NCI-H82 treated with DMSO at 0.1 percent for 48 hours (cell line): Measurements from ENCODE around the gene MYL6.
A peak's percentile ranks its signal among the peaks of the same experiment; 100 is the strongest.
"Not testable (repeated sequence)": the region's sequence is repeated elsewhere in the genome, so short reads cannot be mapped to it uniquely, and the experiment has no call there.

Source experiments
- DNase-seq: peaks from one replicate; lab custom pipeline; 2025; ENCODE audit not compliant: unreplicated experiment; lab: John Stamatoyannopoulos, UW

The MYL6 gene

DNA sequence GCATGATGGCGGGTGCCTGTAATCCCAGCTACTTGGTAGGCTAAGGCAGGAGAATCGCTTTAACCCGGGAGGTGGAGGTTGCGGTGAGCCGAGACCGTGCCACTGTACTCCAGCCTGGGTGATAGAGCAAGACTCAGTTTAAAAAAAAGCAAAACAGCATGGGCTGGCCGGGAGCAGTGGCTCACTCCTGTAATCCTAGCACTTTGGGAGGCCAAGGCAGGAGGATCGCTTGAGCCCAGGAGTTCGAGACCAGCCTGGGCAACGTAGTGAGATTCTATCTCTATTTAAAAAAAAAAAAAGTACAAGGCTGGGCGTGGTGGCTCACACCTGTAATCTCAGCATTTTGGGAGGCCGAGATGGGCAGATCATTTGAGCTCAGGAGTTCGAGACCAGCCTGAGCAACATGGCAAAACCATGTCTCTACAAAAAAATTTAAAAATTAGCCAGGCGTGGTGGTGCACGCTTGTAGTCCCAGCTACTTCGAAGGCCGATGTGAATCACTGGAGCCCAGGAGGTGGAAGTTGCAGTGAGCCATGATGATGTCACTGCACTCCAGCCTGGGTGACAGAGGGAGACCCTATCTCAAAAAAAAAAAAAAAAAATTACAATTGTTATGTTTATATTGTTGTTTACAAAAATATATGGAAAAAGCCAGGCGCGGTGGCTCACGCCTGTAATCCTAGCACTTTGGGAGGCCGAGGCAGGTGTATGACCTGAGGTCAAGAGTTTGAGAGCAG lies 1.5 kb upstream of the MYL6 start:
- DNase-seq, result not testable (repeated sequence)

DNA sequence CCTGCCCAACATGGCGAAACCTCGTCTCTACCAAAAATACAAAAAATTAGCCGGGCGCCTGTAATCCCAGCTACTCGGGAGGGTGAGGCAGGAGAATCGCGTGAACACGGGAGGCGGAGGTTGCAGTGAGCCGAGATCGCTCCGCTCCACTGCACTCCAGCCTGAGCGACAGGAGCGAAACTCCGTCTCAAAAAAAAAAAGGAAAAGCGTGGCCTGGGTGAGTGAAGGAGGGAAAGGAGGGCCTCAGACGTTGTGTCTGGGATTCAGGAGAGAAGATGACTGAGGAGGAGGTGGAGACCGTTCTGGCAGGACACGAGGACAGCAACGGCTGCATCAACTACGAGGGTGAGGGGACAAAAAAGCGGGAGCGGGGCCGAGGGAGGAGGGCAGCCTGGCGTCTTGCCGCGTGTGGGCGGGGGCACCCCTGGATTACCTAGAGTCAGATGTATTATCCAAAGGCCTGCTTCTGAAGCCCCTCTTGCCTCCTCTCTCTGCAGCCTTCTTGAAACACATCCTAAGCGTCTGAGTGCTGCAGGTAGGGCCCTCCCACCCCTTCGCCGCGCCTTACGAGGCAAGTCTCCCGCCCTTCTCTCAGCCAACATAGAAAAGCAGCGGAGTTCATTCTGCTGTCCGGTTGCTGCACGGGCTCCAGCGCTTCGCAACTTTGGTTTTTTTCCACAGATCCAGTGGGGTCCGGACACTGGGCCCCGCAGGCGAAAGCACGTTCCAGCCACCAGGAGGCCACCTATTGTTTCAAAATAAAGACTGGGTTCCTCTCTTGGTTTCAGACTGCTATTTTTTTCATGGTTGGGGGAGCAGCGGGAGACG lies 744 bp upstream of the MYL6 start:
- DNase-seq, result peak; percentile 83

DNA sequence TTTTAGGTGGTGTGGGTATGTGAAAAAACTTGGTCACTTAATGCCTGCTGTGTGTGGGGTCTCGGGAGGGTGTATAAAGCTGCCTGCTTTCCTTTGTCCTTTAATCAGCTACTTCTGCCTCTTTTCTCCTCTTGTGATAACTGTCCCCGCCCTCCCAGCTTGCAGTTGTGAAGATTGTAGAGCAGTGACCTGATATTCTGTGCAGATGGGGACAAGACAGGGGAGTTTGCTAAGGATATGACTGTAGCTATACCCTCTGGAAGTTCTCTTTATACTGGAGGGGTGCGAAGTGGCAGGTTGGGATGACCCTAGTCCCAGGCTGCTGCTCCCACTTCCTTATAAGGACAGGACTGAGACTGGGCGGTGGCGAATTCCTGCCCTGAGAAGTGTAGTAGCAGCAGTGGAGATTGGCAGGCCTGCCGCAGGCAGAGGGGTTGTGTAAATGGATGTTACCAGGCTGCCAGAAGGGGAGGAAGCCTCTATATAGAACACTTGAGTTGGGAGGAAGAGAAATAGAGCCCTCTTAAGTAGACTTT lies 835 bp downstream of the MYL6 start:
- no peak for DNase-seq

DNA sequence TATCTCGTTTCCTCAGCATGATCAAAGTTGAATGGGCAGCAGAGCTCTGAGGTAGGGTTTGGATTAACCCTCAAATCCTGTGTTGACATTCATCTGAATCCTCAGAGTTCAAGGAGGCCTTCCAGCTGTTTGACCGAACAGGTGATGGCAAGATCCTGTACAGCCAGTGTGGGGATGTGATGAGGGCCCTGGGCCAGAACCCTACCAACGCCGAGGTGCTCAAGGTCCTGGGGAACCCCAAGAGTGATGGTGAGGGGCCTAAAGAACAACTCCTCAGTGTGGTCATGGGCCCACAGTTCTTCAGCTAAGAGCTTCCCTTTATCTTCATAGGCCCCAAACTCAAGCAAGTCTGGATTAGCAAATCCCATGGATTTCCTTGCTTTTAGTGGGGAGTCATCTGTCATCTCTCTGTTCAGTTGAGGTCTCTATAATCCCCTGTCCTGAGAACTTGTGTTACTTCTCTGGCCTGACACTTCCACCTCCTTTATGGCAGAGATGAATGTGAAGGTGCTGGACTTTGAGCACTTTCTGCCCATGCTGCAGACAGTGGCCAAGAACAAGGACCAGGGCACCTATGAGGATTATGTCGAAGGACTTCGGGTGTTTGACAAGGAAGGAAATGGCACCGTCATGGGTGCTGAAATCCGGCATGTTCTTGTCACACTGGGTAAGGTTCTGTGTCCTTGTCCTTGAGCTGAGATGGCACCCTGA lies 1.5 kb downstream of the MYL6 start:
- no peak for DNase-seq

DNA sequence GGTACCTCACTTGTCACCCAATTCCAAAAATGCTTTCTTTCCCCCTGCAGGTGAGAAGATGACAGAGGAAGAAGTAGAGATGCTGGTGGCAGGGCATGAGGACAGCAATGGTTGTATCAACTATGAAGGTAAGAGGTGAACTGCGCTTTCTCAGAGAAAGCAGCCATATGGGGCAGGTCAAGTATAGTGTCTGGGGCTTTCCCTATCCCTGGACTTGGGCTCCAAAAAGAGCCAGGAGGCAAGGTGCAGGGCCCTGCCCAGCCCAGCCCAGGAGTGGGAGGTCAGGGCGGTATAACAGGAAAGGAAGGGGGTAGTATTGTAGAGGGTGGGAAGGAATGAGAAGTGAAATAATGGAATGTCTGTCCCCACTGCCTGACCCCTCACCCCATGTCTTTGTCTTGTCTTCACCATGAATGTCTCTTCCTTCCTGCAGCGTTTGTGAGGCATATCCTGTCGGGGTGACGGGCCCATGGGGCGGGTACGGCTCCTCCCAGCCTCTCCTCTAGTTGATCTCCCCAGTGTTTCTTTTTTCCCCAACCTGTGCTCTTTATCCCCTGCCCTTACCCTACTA lies 2.1 kb downstream of the MYL6 start:
- DNase-seq, result no peak

DNA sequence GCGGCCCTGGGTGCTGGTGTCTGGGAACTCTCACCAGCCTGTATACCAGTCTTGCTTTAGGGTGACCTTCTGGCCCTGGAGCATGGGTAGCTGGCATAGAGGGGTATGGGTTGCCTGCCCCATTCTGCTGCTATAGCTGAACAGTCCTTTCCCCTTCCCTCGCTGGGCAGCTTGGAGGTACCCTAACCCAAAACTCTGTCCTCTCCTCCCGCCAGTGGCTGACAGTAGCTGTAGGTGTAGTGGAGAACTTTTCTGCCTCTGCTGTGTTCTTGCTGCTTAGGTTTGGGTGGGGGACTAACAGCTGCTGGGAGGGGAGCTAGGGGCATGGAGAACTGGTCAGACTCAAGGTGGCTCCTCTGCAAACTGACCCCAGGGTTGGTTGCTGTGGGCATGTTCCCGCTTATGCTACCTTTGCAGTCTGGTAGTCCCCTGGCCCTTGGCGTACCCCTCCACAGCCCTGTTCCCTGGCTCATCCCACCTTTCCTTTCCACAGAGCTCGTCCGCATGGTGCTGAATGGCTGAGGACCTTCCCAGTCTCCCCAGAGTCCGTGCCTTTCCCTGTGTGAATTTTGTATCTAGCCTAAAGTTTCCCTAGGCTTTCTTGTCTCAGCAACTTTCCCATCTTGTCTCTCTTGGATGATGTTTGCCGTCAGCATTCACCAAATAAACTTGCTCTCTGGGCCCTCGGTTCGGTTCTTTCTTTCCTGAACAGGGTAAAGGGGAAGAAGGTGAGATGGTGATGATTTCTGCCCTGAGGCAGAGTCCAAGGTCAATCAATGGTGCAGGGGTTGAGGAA lies 2.9 kb downstream of the MYL6 start:
- no peak for DNase-seq

DNA sequence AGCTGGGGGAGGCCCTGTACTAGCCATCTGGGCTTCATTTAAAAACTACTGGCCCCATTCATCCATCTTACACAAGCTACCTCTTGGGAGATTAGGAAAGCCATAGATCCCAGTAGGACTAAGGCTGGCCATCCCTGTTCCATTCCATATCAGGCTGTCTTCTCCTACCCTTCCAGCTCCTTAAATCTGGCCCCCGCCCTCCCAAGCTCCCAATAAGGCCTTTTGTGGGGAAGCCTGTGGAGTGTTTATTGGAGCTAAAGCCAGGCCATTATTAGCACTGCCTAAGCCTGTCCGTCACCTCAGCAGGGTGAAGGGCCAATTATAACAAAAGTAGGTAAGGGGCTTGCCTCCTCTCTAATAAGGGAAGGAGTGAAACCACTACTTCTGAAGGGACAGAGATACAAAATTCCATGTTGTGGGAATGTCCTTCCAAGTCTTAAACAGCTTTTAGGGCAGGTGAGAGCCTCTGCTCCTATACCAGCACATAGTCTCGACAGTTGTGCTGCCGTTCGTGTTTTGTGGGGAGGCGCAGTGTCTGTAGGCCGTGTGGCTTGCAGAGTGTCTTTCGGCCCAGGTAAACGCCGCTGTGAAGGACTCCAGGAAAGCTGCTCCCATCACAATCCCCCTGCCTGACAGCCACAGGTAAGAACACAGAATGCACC lies 3.7 kb downstream of the MYL6 start:
- DNase-seq, result no peak

DNA sequence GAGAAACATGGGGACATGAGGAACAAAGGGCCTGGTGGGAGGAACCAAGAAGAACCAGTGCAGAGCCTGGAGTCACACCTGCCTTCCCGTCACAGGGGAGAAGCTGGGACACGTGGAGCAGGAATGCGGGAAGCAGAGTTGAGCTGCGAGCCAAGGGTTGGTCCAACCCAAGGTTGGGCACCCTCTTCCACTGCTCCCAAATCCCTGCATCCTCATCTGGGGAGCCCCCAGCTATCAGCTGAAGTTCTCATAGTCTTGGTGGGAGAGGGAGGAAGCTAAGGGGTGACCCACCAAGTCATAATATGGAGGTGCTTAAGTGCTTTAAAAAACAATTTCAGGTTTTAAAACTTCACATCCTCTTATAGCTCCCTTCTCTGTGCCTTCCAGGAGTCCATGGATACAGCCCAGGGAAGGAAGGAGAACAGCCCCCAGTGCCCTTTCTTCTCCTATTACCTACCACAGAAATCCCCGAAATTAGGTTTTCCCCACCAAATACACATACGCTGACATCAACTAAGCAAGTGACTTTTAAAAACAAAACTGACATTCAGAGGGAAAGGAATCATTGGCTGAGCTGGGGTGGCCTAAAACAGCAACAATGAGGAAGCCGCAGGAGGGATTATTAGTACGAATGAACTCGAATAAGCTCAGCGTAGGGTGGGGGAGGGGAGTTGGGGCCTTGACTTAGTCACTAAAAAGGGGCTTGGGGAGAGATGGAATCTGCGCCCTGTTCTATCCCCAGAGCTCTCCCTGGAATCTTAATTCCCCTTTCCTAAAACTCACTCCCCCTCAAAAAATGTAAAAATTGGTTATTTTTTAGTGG lies 4.5 kb downstream of the MYL6 start:
- no peak for DNase-seq

DNA sequence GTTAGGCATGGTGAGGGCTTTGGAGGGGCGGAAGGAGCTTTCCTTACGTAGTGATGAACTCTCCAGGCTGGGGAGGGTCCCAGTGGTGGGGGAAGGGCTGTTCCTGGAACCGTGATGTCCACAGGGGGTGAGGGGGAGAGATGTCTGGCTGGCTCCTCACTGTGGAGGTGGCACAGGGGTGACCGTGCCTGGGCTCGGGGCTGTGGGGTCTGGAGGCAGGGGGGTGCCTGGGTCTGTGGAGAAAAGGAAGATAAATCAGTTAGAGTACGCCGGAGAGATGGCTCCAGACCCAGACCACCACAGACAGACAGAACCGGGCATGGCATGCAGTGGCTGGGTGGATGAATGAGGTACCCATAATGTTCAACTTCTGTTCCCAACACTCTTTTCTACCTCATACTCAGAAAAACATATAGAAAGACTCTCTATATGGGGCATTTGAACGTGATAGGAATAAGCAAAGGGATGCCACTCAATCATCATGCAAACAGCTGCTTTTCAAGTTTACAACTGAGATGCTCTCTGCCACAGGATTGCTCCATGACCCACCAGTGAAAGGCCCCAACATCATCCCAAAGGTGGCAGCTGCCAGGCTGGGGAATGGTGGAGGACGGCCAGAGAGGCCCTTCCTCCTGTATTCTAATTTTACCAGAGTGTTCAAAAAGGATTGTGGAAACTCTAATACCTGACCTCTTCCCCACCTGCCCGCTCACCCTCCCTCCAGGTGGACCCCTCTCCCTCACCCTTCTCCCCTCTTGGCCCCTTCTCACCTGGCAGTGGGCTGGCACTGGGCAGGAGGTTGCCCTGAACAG lies 5.6 kb downstream of the MYL6 start:
- DNase-seq, result no peak

DNA sequence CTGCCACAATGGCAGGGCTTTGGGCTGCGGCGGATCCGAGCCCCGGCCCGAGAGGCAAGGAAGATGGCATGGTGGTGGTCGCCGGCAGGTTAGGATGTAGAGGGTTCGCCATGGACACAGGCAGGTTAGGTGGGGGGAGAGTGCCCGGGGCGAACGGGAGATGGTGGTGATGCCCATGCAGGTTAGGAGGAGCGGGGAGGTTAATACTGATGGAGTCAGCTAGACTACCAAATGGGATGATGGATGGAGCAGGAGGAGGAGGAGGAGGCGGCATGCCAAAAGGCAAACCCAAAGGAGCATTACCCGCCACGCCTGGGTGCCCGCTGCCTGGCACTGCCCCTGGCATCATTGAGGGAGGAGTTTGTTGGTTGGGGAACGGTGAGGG lies 6.2 kb downstream of the MYL6 start:
- DNase-seq, result no peak

DNA sequence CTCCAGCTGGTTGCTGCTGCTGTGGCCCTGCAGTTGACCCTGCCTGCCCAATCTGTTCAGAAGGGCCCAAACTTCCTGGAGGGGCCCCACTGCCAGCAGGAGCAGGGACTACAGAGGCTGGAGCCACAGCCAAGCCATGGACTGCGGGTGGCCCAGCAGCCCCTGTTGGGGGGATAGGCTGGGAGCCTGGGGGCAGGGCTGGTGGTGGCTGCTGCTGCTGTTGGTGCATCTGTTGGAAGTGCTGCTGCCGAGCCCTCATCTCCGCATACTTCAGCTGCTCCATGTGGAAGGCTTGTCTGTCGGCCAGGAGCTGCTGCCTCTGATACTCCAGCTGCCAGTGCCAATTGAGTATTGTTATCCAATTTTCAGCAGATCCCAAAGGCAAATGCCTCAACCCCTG lies 7.2 kb downstream of the MYL6 start:
- DNase-seq, result no peak

DNA sequence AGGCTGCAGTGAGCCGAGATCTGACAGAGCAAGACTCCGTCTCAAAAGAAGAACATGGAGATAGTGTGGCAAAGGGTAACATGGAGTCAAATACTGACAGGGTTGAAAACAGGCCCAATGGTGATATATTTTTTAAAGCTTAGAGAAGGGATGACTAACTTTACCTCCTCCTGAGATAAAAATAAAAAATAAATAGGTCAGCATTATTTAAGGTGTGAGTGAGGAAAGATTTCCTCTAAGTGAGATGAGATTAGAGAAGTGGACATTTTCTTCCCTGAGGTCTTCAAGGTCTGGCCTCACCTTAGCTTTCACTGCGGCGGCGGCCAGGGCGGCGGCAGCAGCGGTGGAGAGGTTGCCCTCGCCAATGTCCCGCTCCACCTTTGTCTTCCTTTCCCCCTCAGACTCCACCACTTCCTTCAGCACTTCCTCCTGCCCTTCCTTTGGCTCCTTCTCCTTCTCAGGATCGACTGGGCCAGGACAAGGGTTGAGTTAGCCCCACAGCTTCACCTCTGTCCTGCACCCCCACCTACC lies 11.1 kb downstream of the MYL6 start:
- DNase-seq, result no peak

DNA sequence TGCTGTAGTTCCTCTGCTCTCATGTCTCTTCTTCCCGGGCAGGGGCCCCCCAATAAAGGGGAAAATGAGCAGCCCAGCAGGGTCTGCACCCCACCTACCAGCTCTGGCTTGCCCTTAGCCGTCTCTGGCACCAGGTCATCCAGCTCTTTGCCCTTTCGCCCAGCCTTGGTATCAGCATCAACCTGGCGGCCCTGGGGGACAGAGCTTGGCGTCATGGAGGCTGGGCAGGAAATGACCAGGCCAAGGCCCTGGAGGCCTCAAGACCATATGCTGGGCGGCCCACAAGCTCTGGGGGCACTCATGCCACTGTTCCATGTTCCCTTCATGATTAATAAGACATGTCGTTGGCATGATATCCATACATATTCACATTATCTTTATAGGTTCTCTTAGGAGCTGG lies 14.7 kb downstream of the MYL6 start:
- no peak for DNase-seq

DNA sequence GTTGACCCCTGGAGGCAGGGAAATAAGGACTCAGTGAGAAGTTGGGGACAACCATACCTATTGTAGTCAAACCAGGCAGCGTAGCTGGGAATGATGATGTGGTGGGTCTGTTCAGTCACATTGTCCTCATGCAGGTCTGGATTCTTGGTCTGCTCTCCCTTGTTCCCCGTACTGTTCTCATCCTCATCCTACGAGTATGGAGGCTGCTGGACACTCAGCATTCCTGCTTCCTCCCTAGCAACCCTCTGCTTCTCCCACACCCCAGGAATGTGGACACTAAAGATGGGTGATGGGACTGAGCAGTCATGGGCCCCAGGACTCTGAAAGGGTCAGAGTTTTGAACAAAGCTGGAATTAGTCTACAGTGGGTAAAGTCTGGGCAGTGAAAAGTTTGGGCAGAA lies 20.2 kb downstream of the MYL6 start:
- DNase-seq, result no peak

DNA sequence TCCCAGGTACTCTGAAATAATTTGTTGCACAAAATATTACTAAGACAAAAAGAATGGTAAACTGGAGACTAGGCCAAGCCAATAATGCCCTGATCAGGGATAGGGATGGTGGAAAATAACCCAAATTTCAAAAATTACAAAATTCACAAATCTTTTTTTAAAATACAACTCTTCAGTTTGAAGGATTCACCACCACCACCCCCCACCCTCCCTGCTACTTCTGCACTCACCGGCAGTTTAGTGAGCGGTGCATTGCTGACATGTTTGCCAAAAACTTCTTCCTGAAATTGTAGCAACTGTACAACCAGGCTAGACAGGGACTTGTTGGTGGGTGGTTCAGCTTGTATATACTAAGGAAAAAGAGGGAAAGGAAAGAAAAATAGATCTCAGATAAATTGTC lies 28.8 kb downstream of the MYL6 start:
- DNase-seq, result no peak

DNA sequence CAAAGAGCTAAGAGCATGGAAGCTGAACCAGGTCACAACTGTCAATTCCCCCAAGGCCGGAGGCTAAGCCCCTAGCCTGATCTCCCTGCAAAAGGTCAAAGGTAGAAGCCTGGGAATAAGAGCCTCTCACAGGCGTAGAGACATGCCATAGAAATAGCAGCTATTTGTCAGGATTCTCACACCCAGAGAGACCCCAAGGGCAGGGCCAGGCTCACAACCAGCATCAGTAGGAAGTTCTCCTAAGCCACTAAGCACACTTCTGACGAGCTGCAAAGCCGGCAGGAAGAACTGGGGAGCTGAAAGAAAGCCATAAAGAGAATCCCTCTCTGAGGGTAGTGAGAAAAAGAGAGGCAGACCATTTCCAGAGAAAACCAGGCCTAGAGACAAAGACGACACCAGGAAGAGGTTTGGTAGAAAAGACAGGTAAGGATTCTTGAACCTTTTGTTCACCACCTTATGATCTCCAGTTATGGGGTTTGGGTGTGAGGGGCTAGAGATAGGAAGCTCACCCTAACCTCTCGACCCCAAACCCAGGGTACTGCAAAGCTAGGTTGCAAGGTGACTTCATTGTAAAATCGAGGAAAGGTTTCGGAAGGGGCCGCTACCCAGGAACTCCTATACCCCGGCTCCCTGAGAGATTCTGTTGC lies 30.1 kb downstream of the MYL6 start:
- no peak for DNase-seq

DNA sequence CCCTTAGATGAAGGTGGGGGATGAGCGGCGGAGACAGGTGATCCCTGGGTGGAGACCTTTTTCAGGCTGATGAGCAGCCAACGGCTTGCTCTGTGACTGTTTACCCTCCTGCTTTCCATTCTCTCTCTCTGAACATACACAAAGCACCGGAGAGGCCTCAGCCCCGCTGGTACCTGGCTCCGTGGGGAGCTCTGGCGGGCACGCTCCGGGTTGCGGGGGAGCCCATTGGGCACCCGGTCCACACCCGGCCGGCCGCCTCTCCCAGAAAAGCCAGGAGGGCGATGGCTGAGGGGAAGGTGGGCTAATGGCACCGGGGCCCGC lies 30.6 kb downstream of the MYL6 start:
- DNase-seq, result no peak
